BJ (cell line): Measurements from ENCODE around the gene KLK15. TPM values are rescaled to one million over a fixed set of nuclear protein-coding genes. Genes with fewer than 3 reads are reported as not detected.
"Not testable (repeated sequence)": the region's sequence is repeated elsewhere in the genome, so short reads cannot be mapped to it uniquely, and the experiment has no call there.

Experiments
- CTCF ChIA-PET: fragments of 350-600 bp; formaldehyde crosslinking; extraction: SDS; loops from one replicate; lab custom pipeline; 2021; ENCODE audit warnings: antibody characterized with exemption, inconsistent platforms; lab: Yijun Ruan, JAX
- POLR2A ChIA-PET: fragments of 300-600 bp; sonication (Branson Sonifier 250); formaldehyde crosslinking; extraction: SDS; loops from one replicate; lab custom pipeline; 2021; ENCODE audit warnings: antibody characterized with exemption; lab: Charles Lee
- DNase-seq: peaks from one replicate; pipeline ENCODE4 v3.0.0-alpha.2; 2011; ENCODE audit warnings: low read depth
- H3K27me3 ChIP-seq: 2 replicates; pipeline ENCODE4 v1.6.0; 2011; ENCODE audit warnings: low read length; ENCODE audit not compliant: control insufficient read depth, insufficient read depth
- H3K36me3 ChIP-seq: 2 replicates; pipeline ENCODE4 v1.5.1; 2011; ENCODE audit warnings: low read length; ENCODE audit not compliant: control insufficient read depth, insufficient read depth
- H3K4me3 ChIP-seq: 2 replicates; pipeline ENCODE4 v1.5.1; 2011; ENCODE audit warnings: low read depth, mild to moderate bottlenecking, control low read depth, low read length
- CTCF ChIP-seq: IDR thresholded peaks from 2 replicates; pipeline ENCODE4 v1.5.1; 2011; ENCODE audit warnings: low read depth, mild to moderate bottlenecking, control low read depth, inconsistent platforms, low read length, moderate library complexity; ENCODE audit not compliant: insufficient read depth
- polyA plus RNA-seq: library from polyadenylated mRNA; depleted of rRNA; stranded (reverse); fragments of >200 nt; gene quantifications from 2 replicates; pipeline ENCODE4 v1.2.3, GENCODE V29; 2011

KLK15 gene
- polyA plus RNA-seq, 1 experiment = not detected

- CTCF ChIA-PET = no interaction called here
These were observed 43.0 kb downstream of the KLK15 start, which contains the start of gene ACP4 for GRCh38 chr19:50790396-50790795. Gene ACP4 (plus strand): TSS chr19:50790415. CDS start chr19:50790415, 0 bp downstream.

GRCh38 chr19:50785329-50785728, 48.0 kb downstream of the KLK15 start:
- no peak for TF ChIP-seq CTCF
- Histone ChIP-seq H3K27me3 (no peaks in the 10 kb centered on the region), H3K36me3 (no peaks in the 10 kb centered on the region), H3K4me3 (no peak overlapping the region)
- DNase-seq = no peak
- CTCF ChIA-PET = interaction anchor here (1.1 to 1.9 kb wide), 4 partner anchors 11 to 264 kb away, joined by 3 to 6 read pairs (median 5); no protein-coding TSS in a partner anchor
- POLR2A ChIA-PET = interaction anchor here (0.7 kb wide), 1 partner anchor 338 kb away, joined by 4 read pairs; no protein-coding TSS in a partner anchor

More at GRCh38 chr19:50790396-50790795, 43.0 kb downstream of the KLK15 start, which contains the start of gene ACP4:
- Histone ChIP-seq H3K4me3 (no peak within 1 kb of the TSS), H3K36me3 (no peaks in the 10 kb centered on the region), H3K27me3 (no peaks in the 10 kb centered on the region)
- DNase-seq = no peak
- no peak for TF ChIP-seq CTCF
- POLR2A ChIA-PET = no interaction called here

GRCh38 chr19:50784710-50785109, 48.7 kb downstream of the KLK15 start:
- CTCF ChIA-PET = interaction anchor here (1.1 to 3.1 kb wide), 10 partner anchors 12 to 263 kb away, joined by 3 to 30 read pairs (median 8); no protein-coding TSS in a partner anchor
- no peak for DNase-seq
- POLR2A ChIA-PET = interaction anchor here (0.7 kb wide), 1 partner anchor 339 kb away, joined by 4 read pairs; no protein-coding TSS in a partner anchor
- no peak for TF ChIP-seq CTCF
- H3K4me3 ChIP-seq = no peak overlapping the region
- H3K36me3 ChIP-seq = no peaks in the 10 kb centered on the region
- H3K27me3 ChIP-seq = peaks cover 3% of the 10 kb centered on the region

GRCh38 chr19:50783848-50784152, 49.6 kb downstream of the KLK15 start:
- POLR2A ChIA-PET, H3K4me3 ChIP-seq, DNase-seq, H3K36me3 ChIP-seq, H3K27me3 ChIP-seq: not testable (repeated sequence)
- CTCF ChIA-PET = interaction anchor here (0.6 to 3.1 kb wide), 26 partner anchors 9 to 311 kb away, joined by 3 to 30 read pairs (median 4); partner anchors contain the start of gene JOSD2

GRCh38 chr19:50780753-50781435, 52.5 kb downstream of the KLK15 start:
- CTCF ChIA-PET = interaction anchor here (0.7 to 2.4 kb wide), 6 partner anchors 56 to 115 kb away, joined by 3 to 11 read pairs (median 4); no protein-coding TSS in a partner anchor
- no peak for DNase-seq
- peaks cover 8% of the 10 kb centered on the region for H3K27me3 ChIP-seq
- TF ChIP-seq CTCF = no peak
- H3K36me3 ChIP-seq = no peaks in the 10 kb centered on the region
- no peak overlapping the region for H3K4me3 ChIP-seq
- POLR2A ChIA-PET = no interaction called here
